ENCODE data around the gene PDE11A.
"Not testable (repeated sequence)": the region's sequence is repeated elsewhere in the genome, so short reads cannot be mapped to it uniquely, and the experiment has no call there.

PDE11A gene

DNA sequence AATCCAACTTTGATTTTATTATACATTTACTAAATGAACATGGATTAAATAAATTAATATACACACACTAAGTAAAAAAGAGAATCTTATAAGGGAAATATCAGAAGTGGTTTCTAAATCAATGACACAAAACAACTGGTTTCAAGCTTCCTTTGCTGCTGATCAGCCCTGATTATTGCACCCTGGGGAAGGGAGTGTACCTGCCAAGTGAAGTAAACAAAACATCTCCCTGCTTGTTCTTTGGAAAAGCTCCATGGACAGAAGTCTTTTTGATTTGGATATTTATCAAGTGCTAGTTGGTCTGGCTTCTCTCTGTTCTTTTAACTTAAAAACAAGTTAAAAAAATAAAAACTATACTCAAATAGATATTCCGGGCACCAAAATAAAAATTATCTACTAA, 190.1 kb downstream of the PDE11A start:
- DNase-seq (ENCODE audit: low read depth): no peak

GRCh38 chr2:177881921-177882320, 190.7 kb downstream of the PDE11A start:
- no peak for DNase-seq (ENCODE audit: low read depth)

- no peak for DNase-seq (ENCODE audit: low read depth)
These were observed 191.4 kb downstream of the PDE11A start for GRCh38 chr2:177881008-177881747.

GRCh38 chr2:177880285-177880684, 192.3 kb downstream of the PDE11A start:
- no peak for DNase-seq (ENCODE audit: low read depth)

DNA sequence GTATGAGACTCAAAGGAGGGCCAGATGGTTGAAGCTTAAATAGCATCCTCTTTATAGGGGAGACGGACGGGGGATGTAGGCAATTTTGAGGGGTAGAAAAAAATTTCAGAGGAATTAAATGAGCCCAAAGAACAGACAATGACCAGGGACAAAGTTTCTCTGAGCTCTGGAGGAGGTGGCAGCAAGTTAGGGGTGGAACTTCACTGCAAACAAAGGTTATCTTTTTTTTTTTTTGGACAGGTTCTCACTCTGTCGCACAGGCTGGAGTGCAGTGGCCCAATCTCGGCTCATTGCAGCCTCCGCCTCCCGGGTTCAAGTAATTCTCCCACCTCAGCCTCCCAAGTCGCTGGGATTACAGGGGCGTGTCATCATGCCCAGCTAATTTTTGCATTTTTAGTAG, 195.6 kb downstream of the PDE11A start:
- DNase-seq (ENCODE audit: low read depth): no peak

GRCh38 chr2:177874686-177875085, 197.9 kb downstream of the PDE11A start:
- no peak for DNase-seq (ENCODE audit: low read depth)

DNA sequence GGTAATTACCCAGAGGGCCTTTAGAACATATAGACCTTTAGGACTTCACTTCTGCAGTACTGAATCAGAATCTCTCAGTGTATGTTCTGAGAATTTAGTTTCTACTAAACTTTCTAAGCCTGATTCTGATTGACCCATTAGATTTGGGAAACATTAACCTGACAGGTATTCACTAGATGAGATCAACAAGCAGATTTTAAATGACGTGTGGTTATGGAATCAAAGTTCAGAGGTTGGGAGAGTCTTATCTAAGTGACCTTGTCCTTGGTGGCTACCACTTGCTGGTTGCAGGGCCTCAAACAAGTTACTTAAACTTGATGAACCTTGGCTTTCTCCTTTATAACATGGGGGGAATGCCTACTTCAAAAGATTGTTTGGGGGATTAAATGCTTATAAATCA, 198.7 kb downstream of the PDE11A start:
- no peak for DNase-seq (ENCODE audit: low read depth)

DNA sequence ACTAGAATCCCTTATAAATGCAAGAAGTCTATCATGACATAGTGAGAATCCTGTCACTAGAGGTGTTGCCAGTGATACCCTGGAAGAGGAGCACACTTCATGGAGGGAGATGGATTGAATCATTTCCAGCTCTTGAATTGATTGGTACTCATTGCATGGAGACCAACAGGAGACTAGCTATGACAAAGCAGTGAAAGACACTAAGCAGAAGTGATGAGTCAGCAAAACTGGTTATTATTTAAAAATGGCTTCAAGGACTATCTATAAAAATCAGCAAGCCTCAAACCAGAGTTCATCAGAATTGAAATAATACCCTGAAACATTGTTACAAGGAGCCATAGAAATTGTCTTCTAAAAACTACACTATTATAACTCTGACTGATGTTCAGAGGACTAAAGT, 200.3 kb downstream of the PDE11A start:
- no peak for DNase-seq (ENCODE audit: low read depth)

GRCh38 chr2:177869912-177870311, 202.7 kb downstream of the PDE11A start:
- DNase-seq (ENCODE audit: low read depth): no peak

GRCh38 chr2:177869209-177869608, 203.4 kb downstream of the PDE11A start:
- no peak for DNase-seq (ENCODE audit: low read depth)

- DNase-seq (ENCODE audit: low read depth): no peak
These were observed 203.8 kb downstream of the PDE11A start for GRCh38 chr2:177868806-177869205.

DNA sequence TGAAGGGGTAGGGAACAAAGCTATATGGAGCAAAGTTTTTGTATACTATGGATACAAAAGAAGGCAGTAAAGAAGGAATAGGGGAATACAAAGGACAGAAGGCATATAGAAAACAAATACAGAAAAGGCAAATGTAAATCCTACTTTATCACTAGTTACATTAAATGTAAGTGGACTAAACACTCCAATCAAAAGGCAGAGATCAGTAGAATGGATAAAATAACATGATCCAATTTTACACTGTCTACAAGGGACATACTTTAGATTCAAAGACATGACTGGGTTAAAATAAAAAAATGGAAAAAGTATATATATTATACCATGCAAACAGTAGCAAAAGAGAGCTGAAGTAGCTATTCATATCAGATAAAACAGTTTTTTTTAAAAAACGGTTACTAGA, 215.0 kb downstream of the PDE11A start:
- DNase-seq (ENCODE audit: low read depth): no peak

DNA sequence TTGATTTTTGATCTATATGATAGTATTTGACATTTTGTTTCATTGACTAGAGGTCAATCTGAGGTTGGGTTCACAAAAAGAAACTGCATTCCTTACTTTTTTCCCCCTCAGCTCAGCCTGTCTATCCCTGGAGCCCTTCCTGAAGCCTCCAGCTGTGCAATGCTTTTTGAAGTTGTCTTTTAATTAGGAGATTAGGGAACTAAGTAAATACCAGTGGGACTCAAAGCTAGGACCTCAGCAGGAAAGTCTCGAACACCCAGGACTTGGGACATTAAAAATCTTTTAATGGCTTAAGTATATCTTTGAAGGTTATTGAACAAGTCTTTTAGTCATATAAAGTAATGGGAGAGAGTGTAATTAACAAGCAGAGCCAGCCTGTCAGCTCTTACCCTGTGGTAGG, 220.2 kb downstream of the PDE11A start:
- no peak for DNase-seq (ENCODE audit: low read depth)

DNA sequence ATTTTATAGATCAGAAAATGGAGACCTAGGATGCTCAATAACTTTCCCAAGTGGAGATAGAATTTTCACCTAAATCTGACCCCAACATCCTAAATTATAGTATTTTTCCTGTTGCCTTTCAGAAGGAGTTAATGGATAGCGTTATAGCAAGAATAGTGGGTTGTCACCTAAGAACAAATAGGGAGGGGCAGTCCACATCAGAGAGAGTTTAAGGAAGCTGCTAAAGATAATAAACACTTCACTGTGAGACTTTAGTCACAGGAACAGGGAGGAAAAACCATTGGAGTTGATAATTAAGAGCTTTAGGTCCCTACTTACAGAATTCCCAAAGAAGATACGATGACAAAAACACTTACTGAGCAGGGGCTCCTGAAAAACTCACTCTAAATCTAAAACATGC, 229.4 kb downstream of the PDE11A start:
- DNase-seq (ENCODE audit: low read depth): no peak

- no peak for DNase-seq (ENCODE audit: low read depth)
These were observed 230.3 kb downstream of the PDE11A start for GRCh38 chr2:177842243-177842642.

GRCh38 chr2:177835418-177836204, 237.0 kb downstream of the PDE11A start:
- not testable (repeated sequence) for DNase-seq (ENCODE audit: low read depth)

DNA sequence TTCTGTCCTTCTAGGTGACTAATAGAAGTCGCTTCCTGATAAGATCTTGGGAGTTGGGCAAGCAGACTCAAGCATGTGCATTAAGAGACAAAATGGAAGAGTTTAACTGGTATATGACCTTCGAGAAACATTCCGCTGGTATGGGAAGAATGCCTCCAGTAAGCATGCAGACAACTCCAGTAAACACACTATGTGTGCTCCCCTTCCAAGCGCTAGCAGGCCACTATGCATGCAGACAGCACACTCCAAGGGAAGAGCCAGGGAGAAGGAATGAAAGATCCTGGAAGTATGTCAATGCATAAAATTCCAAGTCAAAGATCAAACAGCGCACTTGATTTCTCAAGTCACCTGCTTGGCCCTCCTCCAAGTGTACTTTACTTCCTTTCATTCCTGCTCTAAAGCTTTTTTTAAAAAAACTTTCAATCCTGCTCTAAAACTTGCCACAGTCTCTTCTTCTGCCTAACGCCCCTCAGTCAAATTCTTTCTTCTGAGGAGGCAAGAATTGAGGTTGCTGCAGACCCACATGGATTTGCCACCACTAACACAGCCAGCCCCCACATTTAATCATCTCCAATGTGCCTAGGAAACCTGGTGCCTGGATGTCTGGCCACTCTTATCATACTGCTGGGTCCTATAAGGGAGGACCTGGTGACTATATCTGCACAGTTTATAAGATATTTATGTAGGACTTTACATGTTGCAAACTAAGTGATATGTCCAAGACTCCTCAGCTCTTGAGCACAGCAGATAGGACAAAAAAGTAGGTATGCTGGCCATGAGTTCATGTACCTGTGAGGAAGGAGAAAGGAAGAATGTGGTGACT, 239.8 kb downstream of the PDE11A start:
- no peak for DNase-seq (ENCODE audit: low read depth)

DNA sequence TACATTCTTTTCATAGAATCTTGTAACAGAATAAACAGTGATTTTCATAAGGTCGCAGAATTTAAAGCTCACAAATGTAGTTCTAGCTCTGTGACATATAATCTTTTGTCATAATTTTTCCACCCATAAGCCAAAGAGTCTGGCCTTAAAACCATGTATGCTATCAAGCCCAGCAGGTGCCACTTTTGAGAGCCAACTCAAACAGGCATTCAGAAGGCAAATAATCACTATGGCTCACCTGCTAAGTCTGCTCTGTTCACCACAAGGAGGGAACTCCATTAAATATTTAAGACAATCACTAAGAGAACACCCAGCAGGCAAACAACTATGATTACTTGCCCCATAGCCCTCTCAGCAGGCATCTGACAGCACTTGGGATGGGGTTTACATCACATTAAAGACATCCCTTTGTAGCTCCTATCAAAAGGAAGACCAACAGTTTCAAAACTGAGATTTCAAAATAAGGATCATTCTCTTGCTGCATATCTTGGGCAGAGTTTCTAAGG, 241.6 kb downstream of the PDE11A start:
- DNase-seq (ENCODE audit: low read depth): no peak

DNA sequence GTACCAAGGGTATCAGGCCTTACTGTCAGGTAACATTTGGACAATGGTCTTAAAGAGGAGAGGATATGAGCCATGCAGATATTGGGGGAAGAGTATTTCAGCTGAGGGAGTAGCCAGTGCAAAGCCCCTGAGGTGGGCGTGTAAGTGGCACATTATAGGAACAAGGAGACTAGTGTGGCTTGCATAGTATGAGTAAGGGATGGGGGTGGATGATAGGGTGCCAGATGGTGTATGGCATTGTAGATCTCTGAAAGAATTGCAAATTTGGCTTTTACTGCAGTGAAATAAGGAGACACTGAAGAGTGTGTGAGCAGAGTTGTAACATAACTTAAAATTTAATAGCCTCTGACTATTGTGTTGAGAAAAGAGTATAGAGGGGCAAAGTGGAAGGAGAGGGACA, 244.0 kb downstream of the PDE11A start:
- no peak for DNase-seq (ENCODE audit: low read depth)

DNA sequence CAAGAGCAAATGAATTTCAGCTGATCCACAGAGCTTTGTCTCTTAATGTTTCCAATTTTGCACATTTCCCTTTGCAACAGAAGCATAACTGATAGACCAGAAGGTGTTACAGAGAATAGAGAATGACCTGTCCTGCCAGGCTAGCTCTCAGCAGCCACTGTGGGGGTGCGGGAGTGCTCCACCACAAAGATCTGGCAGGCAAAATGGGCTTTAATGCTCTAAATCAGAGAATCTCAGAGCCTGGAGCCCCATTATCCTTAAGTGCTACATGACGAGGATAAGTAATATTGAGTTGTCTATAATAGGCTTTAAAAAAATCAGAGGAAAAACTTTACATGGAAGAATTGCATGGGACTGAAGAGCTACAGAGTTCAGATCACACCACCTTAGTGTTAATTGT, 245.7 kb downstream of the PDE11A start:
- DNase-seq (ENCODE audit: low read depth): no peak

GRCh38 chr2:177822941-177823340, 249.6 kb downstream of the PDE11A start:
- DNase-seq (ENCODE audit: low read depth): no peak

DNA sequence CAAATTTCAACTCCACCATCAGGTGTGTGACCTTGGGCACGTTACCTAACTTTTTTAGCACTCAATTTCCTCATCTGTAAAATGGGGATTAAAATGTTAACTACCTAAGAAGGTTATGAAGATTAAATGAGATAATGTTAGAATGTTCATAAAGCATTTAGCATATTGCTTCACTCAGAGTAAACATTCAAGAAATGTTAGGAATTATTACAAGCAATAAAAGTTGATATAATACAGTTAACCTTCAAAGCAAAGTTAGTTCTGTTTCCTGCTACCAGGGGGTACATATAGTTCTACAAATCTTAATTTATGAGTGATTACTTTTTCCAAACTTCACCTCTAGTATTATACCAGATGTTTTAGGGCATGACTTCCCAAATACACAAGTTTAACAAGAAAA, 254.2 kb downstream of the PDE11A start:
- DNase-seq (ENCODE audit: low read depth): no peak

- DNase-seq (ENCODE audit: low read depth): no peak
These were observed 255.3 kb downstream of the PDE11A start for GRCh38 chr2:177817300-177817699.

Data from iris pigment epithelial cell (primary cell).